Subcutaneous abdominal adipose tissue (tissue), 5 donors: ENCODE measurements around the gene PTPRU.

Source experiments
- H3K27ac ChIP-seq: one replicate; pipeline ENCODE4 v1.7.0; 2013; ENCODE audit warnings: low read depth, mild to moderate bottlenecking, inconsistent platforms, low read length, moderate library complexity
- H3K27me3 ChIP-seq, 5 donors: one replicate each; pipeline ENCODE4 v1.7.0; 2013; ENCODE audit warnings: low read length in 5 of 5, inconsistent platforms in 1 of 5; ENCODE audit not compliant: control insufficient read depth in 5 of 5, insufficient read depth in 4 of 5
- H3K36me3 ChIP-seq, 5 donors: one replicate each; pipeline ENCODE4 v1.7.0; 2013; ENCODE audit warnings: low read length in 5 of 5; ENCODE audit not compliant: control insufficient read depth in 5 of 5, insufficient read depth in 5 of 5
- H3K4me1 ChIP-seq, 5 donors: one replicate each; pipeline ENCODE4 v1.7.0; 2013; ENCODE audit warnings: low read length in 5 of 5, mild to moderate bottlenecking in 3 of 5, moderate library complexity in 1 of 5; ENCODE audit not compliant: control insufficient read depth in 5 of 5, insufficient read depth in 5 of 5
- H3K4me3 ChIP-seq, 5 donors: one replicate each; pipeline ENCODE4 v1.7.0; 2013; ENCODE audit warnings: low read length in 5 of 5, low read depth in 1 of 5
- H3K9ac ChIP-seq, 5 donors: one replicate each; pipeline ENCODE4 v1.7.0; 2013; ENCODE audit warnings: low read length in 5 of 5, mild to moderate bottlenecking in 4 of 5, moderate library complexity in 3 of 5
- H3K9me3 ChIP-seq, 5 donors: one replicate each; pipeline ENCODE4 v1.7.0; 2013; ENCODE audit warnings: low read length in 5 of 5; ENCODE audit not compliant: control insufficient read depth in 5 of 5
- donor health status: healthy.
- donor health status: healthy.
- donor health status: healthy.
- donor health status: healthy.
- donor health status: healthy.

The PTPRU gene

GRCh38 chr1:29338908-29339575 is 102.7 kb downstream of the PTPRU start:
- Histone ChIP-seq H3K27me3 (peaks cover 9 to 22% (median 18%) of the 10 kb centered on the region in 5 donors), H3K36me3 (no peaks in the 10 kb centered on the region), H3K27ac (no peak overlapping the region), H3K9ac (no peak overlapping the region), H3K9me3 (no peaks in the 10 kb centered on the region), H3K4me3 (no peak overlapping the region), H3K4me1 (no peaks in the 10 kb centered on the region)

- Histone ChIP-seq H3K4me3 (no peak overlapping the region), H3K27ac (no peak overlapping the region)
Measured at GRCh38 chr1:29341936-29342335, 105.6 kb downstream of the PTPRU start.

GRCh38 chr1:29342351-29342750 is 106.0 kb downstream of the PTPRU start:
- Histone ChIP-seq H3K4me1 (peaks cover 0 to 2% (median 0%) of the 10 kb centered on the region in 5 donors), H3K9ac (no peak overlapping the region), H3K36me3 (no peaks in the 10 kb centered on the region), H3K27me3 (peaks cover 5 to 25% (median 19%) of the 10 kb centered on the region in 5 donors), H3K27ac (no peak overlapping the region), H3K4me3 (no peak overlapping the region), H3K9me3 (no peaks in the 10 kb centered on the region)

More at GRCh38 chr1:29341936-29342335, 105.6 kb downstream of the PTPRU start:
- Histone ChIP-seq H3K9ac (no peak overlapping the region), H3K9me3 (no peaks in the 10 kb centered on the region), H3K27me3 (peaks cover 5 to 27% (median 19%) of the 10 kb centered on the region in 5 donors), H3K36me3 (no peaks in the 10 kb centered on the region), H3K4me1 (peaks cover 0 to 2% (median 0%) of the 10 kb centered on the region in 5 donors)

GRCh38 chr1:29342983-29343382 is 106.7 kb downstream of the PTPRU start:
- no peak overlapping the region for H3K4me3 ChIP-seq
- H3K9ac ChIP-seq = no peak overlapping the region
- H3K36me3 ChIP-seq = no peaks in the 10 kb centered on the region
- H3K9me3 ChIP-seq = no peaks in the 10 kb centered on the region
- H3K27ac ChIP-seq = no peak overlapping the region
- peaks cover 5 to 25% (median 19%) of the 10 kb centered on the region in 5 donors for H3K27me3 ChIP-seq
- H3K4me1 ChIP-seq = peaks cover 0 to 2% (median 0%) of the 10 kb centered on the region in 5 donors

- Histone ChIP-seq H3K9me3 (no peaks in the 10 kb centered on the region), H3K36me3 (no peaks in the 10 kb centered on the region), H3K9ac (no peak overlapping the region), H3K4me1 (peaks cover 0 to 2% (median 0%) of the 10 kb centered on the region in 5 donors), H3K27me3 (peaks cover 5 to 25% (median 19%) of the 10 kb centered on the region in 5 donors), H3K27ac (no peak overlapping the region), H3K4me3 (no peak overlapping the region)
Measured at GRCh38 chr1:29343476-29343875, 107.2 kb downstream of the PTPRU start.

- H3K9ac ChIP-seq = no peak overlapping the region
- no peak overlapping the region for H3K4me3 ChIP-seq
- peaks cover 5 to 25% (median 19%) of the 10 kb centered on the region in 5 donors for H3K27me3 ChIP-seq
- H3K36me3 ChIP-seq = no peaks in the 10 kb centered on the region
- no peaks in the 10 kb centered on the region for H3K9me3 ChIP-seq
- peaks cover 0 to 2% (median 0%) of the 10 kb centered on the region in 5 donors for H3K4me1 ChIP-seq
- H3K27ac ChIP-seq = no peak overlapping the region
Measured at GRCh38 chr1:29343908-29344307, 107.6 kb downstream of the PTPRU start.

GRCh38 chr1:29344336-29344735 is 108.0 kb downstream of the PTPRU start:
- H3K27ac ChIP-seq = no peak overlapping the region
- H3K9ac ChIP-seq = no peak overlapping the region
- peaks cover 0 to 2% (median 0%) of the 10 kb centered on the region in 5 donors for H3K4me1 ChIP-seq
- no peaks in the 10 kb centered on the region for H3K9me3 ChIP-seq
- H3K36me3 ChIP-seq = no peaks in the 10 kb centered on the region
- peaks cover 5 to 28% (median 18%) of the 10 kb centered on the region in 5 donors for H3K27me3 ChIP-seq
- no peak overlapping the region for H3K4me3 ChIP-seq

- peaks cover 5 to 41% (median 24%) of the 10 kb centered on the region in 5 donors for H3K27me3 ChIP-seq
- H3K4me1 ChIP-seq = peaks cover 0 to 2% (median 0%) of the 10 kb centered on the region in 5 donors
- no peak overlapping the region for H3K4me3 ChIP-seq
- H3K27ac ChIP-seq = no peak overlapping the region
- H3K9ac ChIP-seq = no peak overlapping the region
- H3K9me3 ChIP-seq = no peaks in the 10 kb centered on the region
- H3K36me3 ChIP-seq = no peaks in the 10 kb centered on the region
Measured at GRCh38 chr1:29346576-29346975, 110.3 kb downstream of the PTPRU start.

GRCh38 chr1:29349871-29350491 is 113.7 kb downstream of the PTPRU start:
- no peak overlapping the region for H3K9ac ChIP-seq
- H3K27ac ChIP-seq = no peak overlapping the region
- peaks cover 0 to 24% (median 8%) of the 10 kb centered on the region in 5 donors for H3K27me3 ChIP-seq
- no peaks in the 10 kb centered on the region for H3K4me1 ChIP-seq
- H3K4me3 ChIP-seq = no peak overlapping the region
- no peaks in the 10 kb centered on the region for H3K36me3 ChIP-seq
- no peaks in the 10 kb centered on the region for H3K9me3 ChIP-seq

- no peak overlapping the region for H3K4me3 ChIP-seq
- H3K9ac ChIP-seq = no peak overlapping the region
- no peak overlapping the region for H3K27ac ChIP-seq
- no peaks in the 10 kb centered on the region for H3K9me3 ChIP-seq
- no peaks in the 10 kb centered on the region for H3K36me3 ChIP-seq
- no peaks in the 10 kb centered on the region for H3K4me1 ChIP-seq
- peaks cover 0 to 26% (median 18%) of the 10 kb centered on the region in 5 donors for H3K27me3 ChIP-seq
Measured at GRCh38 chr1:29352719-29353420, 116.5 kb downstream of the PTPRU start.
